Activated CD4-positive, alpha-beta T cell treated with anti-CD3 and anti-CD28 coated beads, Interleukin-2, Interleukin-6, amounts not matched to agents 100 ng/mL and 50 ng/mL, durations not matched to agents 16 hours and 8 hours (primary cell): ENCODE results near the gene FGF11.
A peak's percentile ranks its signal among the peaks of the same experiment; 100 is the strongest.
"Not testable (repeated sequence)": the region's sequence is repeated elsewhere in the genome, so short reads cannot be mapped to it uniquely, and the experiment has no call there.

Experiments used
- DNase-seq: peaks from one replicate; pipeline ENCODE4 v3.0.0-alpha.2; 2020

FGF11 gene

GRCh38 chr17:7464081-7464480, 24.8 kb downstream of the FGF11 start:
- no peak for DNase-seq

GRCh38 chr17:7465597-7466275, 26.4 kb downstream of the FGF11 start:
- DNase-seq = no peak

- DNase-seq = no peak
Measured at GRCh38 chr17:7466318-7466638, 27.0 kb downstream of the FGF11 start.

GRCh38 chr17:7466639-7467341, 27.5 kb downstream of the FGF11 start:
- no peak for DNase-seq

- DNase-seq = no peak
Measured at GRCh38 chr17:7467498-7467897, 28.2 kb downstream of the FGF11 start.

- DNase-seq = no peak
Measured at GRCh38 chr17:7468290-7468689, 29.0 kb downstream of the FGF11 start.

- no peak for DNase-seq
Measured at GRCh38 chr17:7468804-7469389, 29.6 kb downstream of the FGF11 start.

GRCh38 chr17:7469843-7470242, 30.5 kb downstream of the FGF11 start:
- DNase-seq = not testable (repeated sequence)

- DNase-seq = not testable (repeated sequence)
Measured at GRCh38 chr17:7470457-7470973, 31.2 kb downstream of the FGF11 start.

- no peak for DNase-seq
Measured at GRCh38 chr17:7471729-7472128, 32.4 kb downstream of the FGF11 start.

- not testable (repeated sequence) for DNase-seq
Measured at GRCh38 chr17:7474767-7475166, 35.5 kb downstream of the FGF11 start.

GRCh38 chr17:7475764-7476422, 36.6 kb downstream of the FGF11 start:
- DNase-seq = no peak

- DNase-seq = no peak
Measured at GRCh38 chr17:7476494-7476893, 37.2 kb downstream of the FGF11 start.

GRCh38 chr17:7476951-7477350, 37.6 kb downstream of the FGF11 start:
- DNase-seq = no peak

GRCh38 chr17:7477392-7478275, 38.3 kb downstream of the FGF11 start:
- DNase-seq = no peak

- peak; percentile 58 for DNase-seq
Measured at GRCh38 chr17:7478276-7479212, 39.2 kb downstream of the FGF11 start.

GRCh38 chr17:7479213-7480088, 40.1 kb downstream of the FGF11 start, which contains the start of gene ZBTB4:
TSS of gene ZBTB4 (minus strand) at chr17:7479631. CDS start at chr17:7466801, 12,830 bp downstream.
- peak; percentile 56 for DNase-seq

- DNase-seq = no peak
Measured at GRCh38 chr17:7480089-7480384, 40.7 kb downstream of the FGF11 start.

GRCh38 chr17:7481275-7481674, 42.0 kb downstream of the FGF11 start, which contains the start of gene SLC35G6:
TSS of gene SLC35G6 (plus strand) at chr17:7481446. CDS start at chr17:7481517, 71 bp downstream.
- DNase-seq = not testable (repeated sequence)
